Muscle layer of duodenum (tissue), 2 donors: ENCODE measurements around the gene PAK1.
"Not testable (repeated sequence)": the region's sequence is repeated elsewhere in the genome, so short reads cannot be mapped to it uniquely, and the experiment has no call there.

Experiments
- H3K27ac ChIP-seq: one replicate; pipeline ENCODE4 v1.7.0; 2013; ENCODE audit warnings: mild to moderate bottlenecking, low read length
- H3K27me3 ChIP-seq: one replicate; pipeline ENCODE4 v1.7.0; 2013; ENCODE audit warnings: low read depth, mild to moderate bottlenecking, control low read depth, low read length
- H3K36me3 ChIP-seq, 2 donors: one replicate each; pipeline ENCODE4 v1.7.0; 2013; ENCODE audit warnings: low read length in 2 of 2, control low read depth in 1 of 2, mild to moderate bottlenecking in 1 of 2; ENCODE audit not compliant: insufficient read depth in 2 of 2, control insufficient read depth in 1 of 2
- H3K4me1 ChIP-seq, 2 donors: one replicate each; pipeline ENCODE4 v1.7.0; 2013; ENCODE audit warnings: low read length in 2 of 2, mild to moderate bottlenecking in 2 of 2, control low read depth in 1 of 2, moderate library complexity in 1 of 2; ENCODE audit not compliant: insufficient read depth in 2 of 2, control insufficient read depth in 1 of 2
- H3K4me3 ChIP-seq, 2 donors: one replicate each; pipeline ENCODE4 v1.7.0; 2013; ENCODE audit warnings: low read length in 2 of 2, low read depth in 1 of 2, mild to moderate bottlenecking in 1 of 2
- H3K9me3 ChIP-seq, 2 donors: one replicate each; pipeline ENCODE4 v1.7.0; 2013; ENCODE audit warnings: low read length in 2 of 2, control low read depth in 1 of 2, mild to moderate bottlenecking in 1 of 2; ENCODE audit not compliant: control insufficient read depth in 1 of 2
- donor health status: healthy.

The PAK1 gene

GRCh38 chr11:77303328-77303727 is 170.6 kb downstream of the PAK1 start:
- Histone ChIP-seq H3K9me3 (no peaks in the 10 kb centered on the region), H3K27me3 (no peaks in the 10 kb centered on the region), H3K4me3 (no peak overlapping the region), H3K4me1 (no peaks in the 10 kb centered on the region), H3K27ac (no peak overlapping the region), H3K36me3 (no peaks in the 10 kb centered on the region)

DNA sequence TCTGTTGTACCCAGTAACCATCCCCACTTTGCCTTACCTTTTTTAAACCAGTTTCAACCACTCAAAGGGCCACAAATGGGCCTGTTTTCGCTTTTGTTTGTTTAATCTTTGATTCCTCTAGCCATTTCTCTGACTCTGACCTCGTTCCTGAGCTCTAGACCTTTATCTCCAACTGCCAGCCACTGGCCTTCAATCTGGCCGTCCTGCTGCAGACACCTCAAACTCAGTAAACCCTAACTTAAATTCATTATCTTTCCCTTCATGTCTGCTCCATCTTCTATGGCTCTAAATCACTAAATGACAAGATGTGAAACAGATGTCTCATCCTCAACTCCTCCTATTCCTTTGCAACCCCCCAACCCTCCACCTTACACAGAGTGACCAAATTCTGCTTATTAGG is 171.1 kb downstream of the PAK1 start:
- Histone ChIP-seq H3K27ac (no peak overlapping the region), H3K4me1 (no peaks in the 10 kb centered on the region), H3K4me3 (no peak overlapping the region), H3K9me3 (no peaks in the 10 kb centered on the region), H3K36me3 (no peaks in the 10 kb centered on the region), H3K27me3 (no peaks in the 10 kb centered on the region)

DNA sequence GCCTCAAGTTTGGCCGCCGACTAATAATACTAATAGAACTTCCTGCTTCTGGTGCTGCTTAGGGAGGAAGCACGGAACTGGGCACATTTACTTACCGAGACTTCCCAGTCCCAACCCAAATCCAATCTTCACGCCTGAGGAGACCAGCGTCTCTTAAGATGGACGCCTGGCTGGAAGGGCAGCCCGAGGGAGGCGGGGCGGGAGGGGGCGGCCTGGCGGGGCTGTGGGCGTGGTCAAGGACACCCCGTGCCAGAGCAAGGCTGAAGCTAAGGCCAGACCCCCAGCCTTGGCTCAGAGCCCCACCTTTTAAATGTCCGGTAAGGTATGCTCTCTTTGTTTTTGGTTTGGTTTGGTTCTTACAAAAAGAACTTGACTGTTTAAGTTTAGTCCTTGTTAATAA is 172.4 kb downstream of the PAK1 start, which contains the start of gene GDPD4:
TSS of gene GDPD4 (minus strand) at position 177 of the 400 bp plus-strand sequence. CDS start 16,549 bp downstream, outside the sequence.
- Histone ChIP-seq H3K4me1 (no peaks in the 10 kb centered on the region), H3K27me3 (no peaks in the 10 kb centered on the region), H3K27ac (no peak within 1 kb of the TSS), H3K9me3 (no peaks in the 10 kb centered on the region), H3K4me3 (no peak within 1 kb of the TSS), H3K36me3 (no peaks in the 10 kb centered on the region)

DNA sequence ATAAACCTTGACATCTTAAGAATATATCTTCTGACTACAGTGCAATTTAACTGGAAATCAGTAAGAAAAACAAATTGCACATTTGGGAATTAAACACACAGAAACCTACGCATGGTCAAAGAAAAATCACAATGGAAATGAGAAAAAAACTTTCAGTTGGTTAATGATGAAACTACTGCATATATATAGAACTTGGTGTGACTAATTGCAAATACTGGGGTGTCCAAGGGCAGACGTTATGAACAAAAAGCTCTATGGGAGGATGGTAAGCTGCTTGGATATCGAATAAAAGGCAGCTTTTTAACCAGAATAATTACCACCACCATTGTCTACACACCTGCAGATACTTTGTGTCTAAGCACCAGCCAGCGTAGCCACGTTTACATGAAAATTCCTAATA is 173.2 kb downstream of the PAK1 start:
- Histone ChIP-seq H3K27me3 (no peaks in the 10 kb centered on the region), H3K4me1 (no peaks in the 10 kb centered on the region), H3K36me3 (no peaks in the 10 kb centered on the region), H3K4me3 (no peak overlapping the region), H3K27ac (no peak overlapping the region), H3K9me3 (no peaks in the 10 kb centered on the region)

DNA sequence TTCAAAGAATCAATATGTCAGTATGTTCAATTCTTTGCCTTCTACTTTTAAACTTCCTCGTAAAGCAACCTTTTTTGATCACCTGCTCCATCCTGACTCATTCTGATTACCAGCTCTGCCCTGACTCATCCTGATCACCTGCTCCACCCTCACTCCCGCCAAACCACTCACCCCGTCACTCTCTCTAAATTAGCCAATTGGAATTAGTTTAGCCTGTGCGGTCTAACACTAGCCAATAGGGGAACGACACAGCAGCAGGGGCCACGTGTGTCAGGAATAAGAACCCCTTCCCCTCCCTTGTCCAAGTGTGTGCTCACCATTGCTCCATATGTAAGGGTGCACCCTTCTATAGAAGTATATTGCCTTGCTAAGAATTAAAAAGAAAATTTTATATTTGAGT is 173.9 kb downstream of the PAK1 start:
- not testable (repeated sequence) for H3K4me1 ChIP-seq, H3K27ac ChIP-seq, H3K4me3 ChIP-seq, H3K9me3 ChIP-seq, H3K36me3 ChIP-seq, H3K27me3 ChIP-seq

DNA sequence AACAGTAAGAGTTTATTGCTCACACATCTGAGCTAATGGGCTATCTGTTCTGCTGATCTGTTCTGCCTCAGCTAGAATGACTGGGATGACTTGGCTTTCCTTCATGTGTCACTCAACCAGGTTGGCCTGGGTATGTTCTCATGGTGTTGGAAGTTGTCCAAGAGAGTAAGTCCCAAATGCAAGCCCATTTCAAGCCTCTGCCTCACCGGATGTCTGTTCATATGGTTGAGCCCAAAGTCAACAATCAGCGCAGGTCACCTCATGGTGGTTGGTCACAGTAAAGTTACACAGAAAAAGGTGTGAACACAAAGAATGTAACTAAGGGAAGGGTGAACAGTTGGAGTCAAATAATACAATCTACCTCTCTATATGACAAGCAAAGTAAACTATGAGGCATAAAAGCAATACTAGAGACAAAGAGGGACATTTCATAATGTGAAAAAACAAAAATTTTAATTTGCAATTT is 174.3 kb downstream of the PAK1 start:
- H3K4me3 ChIP-seq: no peak overlapping the region

GRCh38 chr11:77294040-77294439 is 179.9 kb downstream of the PAK1 start:
- H3K27ac ChIP-seq: no peak overlapping the region

More for the DNA sequence above, 174.3 kb downstream of the PAK1 start:
- Histone ChIP-seq H3K27me3 (no peaks in the 10 kb centered on the region), H3K4me1 (no peaks in the 10 kb centered on the region), H3K9me3 (peaks cover 0 to 2% of the 10 kb centered on the region in 2 donors), H3K36me3 (no peaks in the 10 kb centered on the region), H3K27ac (no peak overlapping the region)

GRCh38 chr11:77289737-77290136 is 184.2 kb downstream of the PAK1 start:
- Histone ChIP-seq H3K36me3 (no peaks in the 10 kb centered on the region), H3K27ac (no peak overlapping the region), H3K27me3 (no peaks in the 10 kb centered on the region), H3K4me1 (no peaks in the 10 kb centered on the region), H3K4me3 (no peak overlapping the region), H3K9me3 (peaks cover 0 to 3% of the 10 kb centered on the region in 2 donors)

More at GRCh38 chr11:77294040-77294439, 179.9 kb downstream of the PAK1 start:
- H3K4me3 ChIP-seq: no peak overlapping the region
- no peaks in the 10 kb centered on the region for H3K27me3 ChIP-seq
- no peaks in the 10 kb centered on the region for H3K36me3 ChIP-seq
- H3K9me3 ChIP-seq: peaks cover 0 to 5% of the 10 kb centered on the region in 2 donors
- H3K4me1 ChIP-seq: no peaks in the 10 kb centered on the region

DNA sequence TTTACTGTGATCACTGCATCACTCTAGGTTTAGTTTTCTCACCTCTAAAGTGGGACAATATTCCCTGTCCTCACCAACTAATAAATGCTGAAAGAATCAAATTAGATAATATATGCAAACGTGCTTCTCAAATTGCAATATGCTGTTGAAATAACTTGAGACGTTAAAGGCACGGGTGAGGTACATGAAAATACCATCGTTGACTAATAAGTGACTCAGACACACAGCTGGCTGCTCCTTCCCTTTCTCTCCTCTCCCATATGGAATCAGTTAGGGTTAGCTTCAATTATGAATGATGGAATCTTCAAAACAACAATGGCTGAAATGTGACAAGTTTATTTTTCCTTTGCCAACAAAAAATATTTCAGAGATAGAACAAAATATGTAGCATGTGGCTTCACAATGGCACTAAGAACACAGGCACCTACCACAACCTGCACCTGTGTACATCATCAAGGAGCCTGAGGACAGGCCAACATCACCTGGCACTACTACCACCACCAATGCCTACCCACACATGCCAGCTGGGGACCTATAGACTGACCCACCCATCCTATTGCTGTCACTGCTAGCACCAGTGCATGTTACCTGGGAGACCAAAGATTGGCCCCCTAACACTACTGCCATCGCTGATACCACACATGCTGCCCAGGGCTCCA is 186.2 kb downstream of the PAK1 start:
- no peaks in the 10 kb centered on the region for H3K36me3 ChIP-seq
- no peak overlapping the region for H3K4me3 ChIP-seq
- H3K4me1 ChIP-seq: no peaks in the 10 kb centered on the region

DNA sequence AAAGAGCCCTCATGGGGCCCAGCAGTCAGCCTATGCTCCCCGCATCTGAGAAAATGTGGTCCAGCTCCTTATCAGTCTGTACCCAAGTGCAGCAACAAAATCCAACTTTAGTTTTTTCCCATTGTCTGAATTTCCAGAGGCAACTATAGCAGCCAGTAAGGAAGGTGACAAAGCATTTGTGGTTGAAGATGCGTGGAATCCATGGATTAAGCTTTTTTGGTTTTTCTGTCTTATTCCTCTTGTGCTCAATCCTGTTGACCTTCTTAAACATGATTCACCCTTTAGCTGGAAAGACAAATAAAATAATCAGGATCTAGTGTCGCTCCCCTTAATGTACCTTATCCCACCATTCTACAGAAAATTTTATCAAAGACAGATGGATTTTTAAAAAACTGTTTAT is 186.8 kb downstream of the PAK1 start:
- H3K4me1 ChIP-seq: no peaks in the 10 kb centered on the region
- no peaks in the 10 kb centered on the region for H3K27me3 ChIP-seq
- H3K27ac ChIP-seq: no peak overlapping the region
- H3K36me3 ChIP-seq: no peaks in the 10 kb centered on the region
- H3K9me3 ChIP-seq: no peaks in the 10 kb centered on the region
- no peak overlapping the region for H3K4me3 ChIP-seq

More for the DNA sequence above, 186.2 kb downstream of the PAK1 start:
- no peaks in the 10 kb centered on the region for H3K27me3 ChIP-seq
- H3K9me3 ChIP-seq: no peaks in the 10 kb centered on the region
- H3K27ac ChIP-seq: no peak overlapping the region

DNA sequence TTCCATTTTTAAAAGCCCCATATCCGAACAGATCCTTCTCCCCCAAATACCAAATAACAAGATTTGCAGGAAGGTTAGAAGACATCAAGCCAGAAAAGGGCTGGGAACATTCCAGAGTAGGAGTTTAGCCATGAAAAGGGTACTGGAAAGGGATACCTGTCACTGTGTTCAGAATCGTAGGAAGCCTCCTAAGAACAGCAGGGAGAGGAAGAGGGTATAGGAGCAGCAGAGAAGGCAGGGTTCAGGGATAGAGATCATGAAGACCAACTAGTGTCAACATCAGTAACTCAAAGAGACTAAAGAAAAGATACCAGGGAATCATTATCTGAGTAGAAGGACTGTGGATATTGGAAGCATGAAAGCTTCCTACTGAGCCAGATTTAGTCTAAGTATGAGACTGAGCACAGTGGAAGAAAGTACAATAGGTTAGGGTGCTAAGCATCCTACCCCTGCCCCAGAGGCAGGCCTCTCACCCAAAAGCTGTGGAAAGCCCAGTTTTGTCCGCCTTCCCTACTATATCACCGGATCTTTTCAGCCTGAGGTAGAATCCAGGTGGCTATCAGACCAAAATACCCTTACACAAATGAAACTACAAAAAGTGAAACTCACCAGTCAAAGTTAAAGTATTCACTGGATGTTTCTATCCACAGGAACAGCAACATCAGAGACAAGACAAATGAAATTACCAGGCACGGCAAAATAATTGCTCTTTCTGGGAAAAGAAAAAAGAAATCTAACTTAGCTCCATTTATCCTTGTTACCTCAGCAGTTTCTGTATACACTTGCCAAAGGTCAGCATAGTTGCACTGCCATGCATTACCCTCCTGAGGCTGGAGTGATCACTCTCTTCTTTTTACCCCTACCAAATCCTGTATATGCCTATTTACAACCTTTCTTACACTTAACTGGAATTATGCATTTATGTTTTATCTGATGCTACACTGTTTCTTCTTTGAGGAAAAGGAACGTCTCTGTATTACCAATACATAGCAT is 189.1 kb downstream of the PAK1 start:
- Histone ChIP-seq H3K4me3 (no peak overlapping the region), H3K9me3 (no peaks in the 10 kb centered on the region), H3K27ac (no peak overlapping the region), H3K36me3 (no peaks in the 10 kb centered on the region), H3K27me3 (no peaks in the 10 kb centered on the region), H3K4me1 (no peaks in the 10 kb centered on the region)
